Activated T-cell treated with anti-CD3 and anti-CD28 coated beads, Interleukin-2, amount 50 U/mL, for 72 hours (primary cell): ENCODE measurements around the gene NAP1L4. TPM values are rescaled to one million over a fixed set of nuclear protein-coding genes. Genes with fewer than 3 reads are reported as not detected.
A peak's percentile ranks its signal among the peaks of the same experiment; 100 is the strongest.

Experiments
- ATAC-seq, 2 donors: fragments of 150-1000 bp; cut with Tn5 transposase; replicated peaks in 1 of 2; 2 replicates each; pipeline ENCODE4 v1.10.0; 2021; ENCODE audit warnings: moderate library complexity in 2 of 2, mild to moderate bottlenecking in 1 of 2
- DNase-seq, 2 donors: peaks; one replicate each; pipeline ENCODE4 v3.0.0; 2021 to 2022; ENCODE audit warnings: mixed read lengths in 1 of 2
- H3K27ac Mint-ChIP-seq: one replicate; pipeline ENCODE4 v1.8.0; 2022; ENCODE audit warnings: mild to moderate bottlenecking, moderate library complexity, mixed read lengths
- H3K27me3 Mint-ChIP-seq: one replicate; pipeline ENCODE4 v1.8.0; 2022; ENCODE audit warnings: low read depth, mixed read lengths
- H3K36me3 Mint-ChIP-seq, 2 donors: one replicate each; pipeline ENCODE4 v1.8.0; 2022; ENCODE audit warnings: mixed read lengths in 2 of 2, mild to moderate bottlenecking in 1 of 2; ENCODE audit not compliant: insufficient read depth in 2 of 2
- H3K4me1 Mint-ChIP-seq: one replicate; pipeline ENCODE4 v1.8.0; 2022; ENCODE audit warnings: low read depth, mixed read lengths
- H3K4me3 Mint-ChIP-seq, 2 donors: one replicate each; pipeline ENCODE4 v1.8.0; 2022; ENCODE audit warnings: mild to moderate bottlenecking in 2 of 2, mixed read lengths in 2 of 2, moderate library complexity in 2 of 2
- H3K9me3 Mint-ChIP-seq, 2 donors: one replicate each; pipeline ENCODE4 v1.8.0; 2022; ENCODE audit warnings: mixed read lengths in 2 of 2
- total RNA-seq, 2 donors: library from RNA; stranded (reverse); gene quantifications; one replicate each; pipeline ENCODE4 v1.2.3, GENCODE V29; 2022

NAP1L4 gene
- total RNA-seq, 2 donors from 2014 or later: 421 to 504 TPM

DNA sequence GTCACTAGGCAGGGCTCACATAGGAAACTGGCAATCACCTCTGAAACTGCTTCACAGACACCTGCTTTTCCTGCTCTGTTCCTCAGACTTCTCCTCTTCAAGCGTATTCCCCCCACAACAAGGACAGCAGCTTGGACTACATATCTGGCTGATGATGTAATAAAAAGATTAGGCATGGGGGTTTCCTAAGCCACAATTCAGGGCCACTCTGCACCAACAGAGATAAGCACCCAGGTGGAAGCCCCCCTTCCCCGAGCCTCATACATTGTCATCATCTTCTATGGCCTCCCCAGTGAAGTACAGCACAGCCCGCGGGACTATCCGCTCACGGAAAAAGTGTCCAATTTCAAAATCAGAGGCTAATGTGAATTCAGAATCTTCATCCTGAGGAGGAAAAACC is 37.9 kb downstream of the NAP1L4 start:
- peaks cover 21 to 57% of the 10 kb centered on the region in 2 donors for H3K36me3 Mint-ChIP-seq
- ATAC-seq (no peak), DNase-seq (no peak)
- H3K27ac Mint-ChIP-seq: peak overlapping the region; percentile 67
- peaks cover 44% of the 10 kb centered on the region for H3K4me1 Mint-ChIP-seq
- H3K27me3 Mint-ChIP-seq: no peaks in the 10 kb centered on the region
- H3K9me3 Mint-ChIP-seq: no peaks in the 10 kb centered on the region
- H3K4me3 Mint-ChIP-seq: no peak overlapping the region

GRCh38 chr11:2952290-2952689 is 39.8 kb downstream of the NAP1L4 start:
- H3K9me3 Mint-ChIP-seq: no peaks in the 10 kb centered on the region
- peak in 1 of 2 donors; percentile 7 for ATAC-seq
- H3K27ac Mint-ChIP-seq: no peak overlapping the region
- DNase-seq: no peak
- H3K4me3 Mint-ChIP-seq: no peak overlapping the region
- peaks cover 20 to 58% of the 10 kb centered on the region in 2 donors for H3K36me3 Mint-ChIP-seq
- peaks cover 64% of the 10 kb centered on the region for H3K4me1 Mint-ChIP-seq
- no peaks in the 10 kb centered on the region for H3K27me3 Mint-ChIP-seq

- peaks cover 72% of the 10 kb centered on the region for H3K4me1 Mint-ChIP-seq
- H3K36me3 Mint-ChIP-seq: peaks cover 18 to 50% of the 10 kb centered on the region in 2 donors
- no peaks in the 10 kb centered on the region for H3K27me3 Mint-ChIP-seq
Observed at GRCh38 chr11:2951231-2952110, 40.7 kb downstream of the NAP1L4 start.

DNA sequence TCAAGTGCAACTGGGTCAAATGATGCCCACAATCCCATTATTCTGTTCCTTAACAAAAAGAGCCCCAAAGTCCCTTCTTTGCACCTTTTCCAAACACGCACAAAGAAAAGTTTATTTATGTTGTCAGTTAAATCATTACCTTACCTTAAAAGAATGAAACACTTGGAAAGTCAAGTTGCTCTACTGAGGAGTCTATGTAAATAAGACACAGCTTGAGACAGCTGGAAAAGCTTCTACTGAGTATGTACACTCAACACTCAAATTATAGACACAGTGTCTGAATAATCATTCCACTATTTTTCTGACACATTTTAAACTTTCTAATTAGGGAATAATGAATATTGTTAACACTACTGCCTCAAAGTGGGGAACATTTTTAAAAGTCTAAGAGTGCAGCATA is 41.3 kb downstream of the NAP1L4 start:
- no peak overlapping the region for H3K27ac Mint-ChIP-seq
- no peak overlapping the region for H3K4me3 Mint-ChIP-seq
- DNase-seq (no peak), ATAC-seq (no peak)
- H3K9me3 Mint-ChIP-seq: no peaks in the 10 kb centered on the region
- peaks cover 79% of the 10 kb centered on the region for H3K4me1 Mint-ChIP-seq
- peaks cover 16 to 53% of the 10 kb centered on the region in 2 donors for H3K36me3 Mint-ChIP-seq
- H3K27me3 Mint-ChIP-seq: no peaks in the 10 kb centered on the region

More at GRCh38 chr11:2951231-2952110, 40.7 kb downstream of the NAP1L4 start:
- no peak for DNase-seq
- no peak overlapping the region for H3K4me3 Mint-ChIP-seq
- H3K27ac Mint-ChIP-seq: peak overlapping the region; percentile 81
- no peaks in the 10 kb centered on the region for H3K9me3 Mint-ChIP-seq
- no peak for ATAC-seq

DNA sequence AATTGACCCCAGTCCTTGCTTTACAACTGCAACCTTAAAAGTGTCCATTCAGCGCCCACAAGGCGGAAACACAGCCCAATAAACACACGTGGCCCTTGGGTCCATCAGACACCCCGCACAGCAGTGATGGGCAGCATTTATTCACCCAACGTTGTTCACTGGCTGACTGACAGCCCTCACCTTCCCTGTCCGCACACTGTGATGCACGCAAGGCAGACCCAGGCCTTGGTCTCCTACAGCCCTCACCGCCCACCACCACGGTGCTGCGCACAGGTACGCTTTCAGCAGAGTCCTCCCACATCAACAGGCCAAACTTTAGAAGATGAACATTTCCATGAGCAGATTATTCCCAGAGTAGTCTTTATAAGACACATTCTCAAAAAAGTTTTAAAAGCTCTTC is 42.2 kb downstream of the NAP1L4 start:
- ATAC-seq (no peak), DNase-seq (no peak)
- Mint-ChIP-seq H3K4me3 (no peak overlapping the region), H3K9me3 (no peaks in the 10 kb centered on the region), H3K27ac (peak overlapping the region; percentile 35), H3K27me3 (no peaks in the 10 kb centered on the region), H3K36me3 (peaks cover 14 to 53% of the 10 kb centered on the region in 2 donors), H3K4me1 (peaks cover 88% of the 10 kb centered on the region)

GRCh38 chr11:2947744-2948143 is 44.4 kb downstream of the NAP1L4 start:
- H3K9me3 Mint-ChIP-seq: no peaks in the 10 kb centered on the region
- H3K27me3 Mint-ChIP-seq: no peaks in the 10 kb centered on the region
- H3K36me3 Mint-ChIP-seq: peaks cover 8 to 48% of the 10 kb centered on the region in 2 donors
- DNase-seq: no peak
- no peak for ATAC-seq
- H3K4me1 Mint-ChIP-seq: peaks cover 87% of the 10 kb centered on the region
- H3K27ac Mint-ChIP-seq: no peak overlapping the region
- H3K4me3 Mint-ChIP-seq: no peak overlapping the region

DNA sequence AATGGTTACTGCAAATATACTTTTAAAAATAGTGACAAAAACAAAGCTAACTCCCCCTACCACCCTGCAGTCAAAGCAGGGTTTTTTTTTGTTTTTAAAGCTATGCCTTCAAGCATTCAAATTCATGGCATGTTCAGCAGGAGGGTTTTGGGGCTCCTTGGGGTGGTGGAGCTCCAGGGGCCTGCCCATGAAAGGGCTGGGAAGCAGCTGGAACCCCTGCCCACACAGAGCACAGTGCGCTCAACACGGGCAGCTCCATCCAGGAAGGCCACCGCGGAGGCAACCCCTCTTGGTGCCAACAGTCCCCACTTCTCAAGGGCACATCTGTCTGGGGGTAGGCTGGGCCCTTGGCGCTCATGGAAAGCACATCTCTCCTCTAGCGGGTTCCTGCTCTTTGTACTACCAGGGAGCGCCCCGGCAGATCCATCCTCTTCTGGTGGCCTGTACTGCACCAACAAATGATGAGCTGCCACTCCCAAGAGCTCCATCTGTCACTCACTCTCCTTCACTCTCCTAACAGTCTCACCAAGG is 46.3 kb downstream of the NAP1L4 start:
- peaks cover 4 to 34% of the 10 kb centered on the region in 2 donors for H3K36me3 Mint-ChIP-seq
- no peak for DNase-seq
- no peak for ATAC-seq
- H3K27ac Mint-ChIP-seq: peak overlapping the region; percentile 58
- H3K4me3 Mint-ChIP-seq: peak overlapping the region; percentile 1 to 37
- H3K27me3 Mint-ChIP-seq: no peaks in the 10 kb centered on the region
- peaks cover 71% of the 10 kb centered on the region for H3K4me1 Mint-ChIP-seq
- H3K9me3 Mint-ChIP-seq: no peaks in the 10 kb centered on the region

- Mint-ChIP-seq H3K4me3 (peak overlapping the region in 1 of 2 donors; percentile 37), H3K27ac (peak overlapping the region; percentile 58), H3K9me3 (no peaks in the 10 kb centered on the region), H3K4me1 (peaks cover 68% of the 10 kb centered on the region), H3K36me3 (peaks cover 3 to 28% of the 10 kb centered on the region in 2 donors), H3K27me3 (no peaks in the 10 kb centered on the region)
- DNase-seq: peak; percentile 50 to 54
- ATAC-seq: peak in 1 of 2 donors; percentile 18
Observed at GRCh38 chr11:2945031-2945756, 46.9 kb downstream of the NAP1L4 start.

- peaks cover 2 to 3% of the 10 kb centered on the region in 2 donors for H3K9me3 Mint-ChIP-seq
- H3K4me1 Mint-ChIP-seq: peaks cover 62% of the 10 kb centered on the region
- DNase-seq (no peak), ATAC-seq (no peak)
- H3K27me3 Mint-ChIP-seq: no peaks in the 10 kb centered on the region
- peak overlapping the region; percentile 38 for H3K27ac Mint-ChIP-seq
- no peak overlapping the region for H3K4me3 Mint-ChIP-seq
- peaks cover 5 to 29% of the 10 kb centered on the region in 2 donors for H3K36me3 Mint-ChIP-seq
Observed at GRCh38 chr11:2944530-2944929, 47.6 kb downstream of the NAP1L4 start.

- DNase-seq (no peak), ATAC-seq (peak in 1 of 2 donors; percentile 0)
- H3K36me3 Mint-ChIP-seq: peaks cover 10 to 33% of the 10 kb centered on the region in 2 donors
- peaks cover 3 to 7% of the 10 kb centered on the region in 2 donors for H3K9me3 Mint-ChIP-seq
- H3K4me1 Mint-ChIP-seq: peaks cover 54% of the 10 kb centered on the region
- no peak overlapping the region for H3K4me3 Mint-ChIP-seq
- H3K27me3 Mint-ChIP-seq: no peaks in the 10 kb centered on the region
- no peak overlapping the region for H3K27ac Mint-ChIP-seq
Observed at GRCh38 chr11:2943711-2944118, 48.4 kb downstream of the NAP1L4 start.

GRCh38 chr11:2942872-2943710 is 49.0 kb downstream of the NAP1L4 start:
- Mint-ChIP-seq H3K4me1 (peaks cover 47% of the 10 kb centered on the region), H3K4me3 (no peak overlapping the region), H3K9me3 (peaks cover 9 to 13% of the 10 kb centered on the region in 2 donors), H3K27ac (no peak overlapping the region), H3K27me3 (no peaks in the 10 kb centered on the region), H3K36me3 (peaks cover 17 to 37% of the 10 kb centered on the region in 2 donors)
- ATAC-seq (no peak), DNase-seq (no peak)

- Mint-ChIP-seq H3K27ac (no peak overlapping the region), H3K27me3 (no peaks in the 10 kb centered on the region), H3K4me1 (peaks cover 41% of the 10 kb centered on the region), H3K4me3 (no peak overlapping the region), H3K9me3 (peaks cover 10 to 19% of the 10 kb centered on the region in 2 donors), H3K36me3 (peaks cover 23 to 38% of the 10 kb centered on the region in 2 donors)
- DNase-seq (no peak), ATAC-seq (no peak)
Observed at GRCh38 chr11:2942447-2942846, 49.7 kb downstream of the NAP1L4 start.
